IMR-90 (cell line): ENCODE results near the gene OR2F1. TPM values are rescaled to one million over a fixed set of nuclear protein-coding genes. Genes with fewer than 3 reads are reported as not detected.

Experiments used
- ATAC-seq: fragments of 200-7000 bp; cut with Tn5 transposase; 2 replicates; pipeline ENCODE4 v1.9.1; 2020; ENCODE audit warnings: low read depth, mild to moderate bottlenecking, moderate library complexity
- BruUV-seq: library from RNA; stranded (reverse); fragments of 400-500 nt; replicated peaks from 2 replicates; lab custom pipeline; 2021; lab: Mats Ljungman, UMichigan
- CTCF ChIA-PET: fragments of 300-600 bp; formaldehyde crosslinking; extraction: SDS; loops from one replicate; lab custom pipeline; 2021; ENCODE audit warnings: antibody characterized with exemption; lab: Yijun Ruan, JAX
- POLR2A ChIA-PET: fragments of 300-600 bp; sonication (Branson Sonifier 250); formaldehyde crosslinking; loops from one replicate; lab custom pipeline; 2022; ENCODE audit warnings: antibody characterized with exemption; ENCODE audit not compliant: unreplicated experiment; lab: Charles Lee
- DNase-seq: peaks from one replicate; pipeline ENCODE4 v3.0.0; 2013
- H2AFZ ChIP-seq: replicated peaks from 2 replicates; pipeline ENCODE3; 2013; ENCODE audit warnings: low read length, mild to moderate bottlenecking; ENCODE audit not compliant: poor library complexity
- H2AK5ac ChIP-seq: 2 replicates; pipeline ENCODE4 v1.6.1; 2013; ENCODE audit warnings: low read depth, low read length, inconsistent platforms
- H2AK9ac ChIP-seq: replicated peaks from 2 replicates; pipeline ENCODE3; 2013; ENCODE audit warnings: mild to moderate bottlenecking, low read depth, low read length, moderate library complexity; ENCODE audit not compliant: poor library complexity
- H2BK120ac ChIP-seq: 2 replicates; pipeline ENCODE4 v1.6.1; 2013; ENCODE audit warnings: low read depth, low read length, inconsistent platforms
- H2BK15ac ChIP-seq: 3 replicates; pipeline ENCODE4 v1.6.1; 2013; ENCODE audit warnings: low read depth, low read length, inconsistent platforms
- H2BK20ac ChIP-seq: 2 replicates; pipeline ENCODE4 v1.6.1; 2013; ENCODE audit warnings: low read depth, mild to moderate bottlenecking, inconsistent platforms, low read length, moderate library complexity
- H2BK5ac ChIP-seq: 2 replicates; pipeline ENCODE4 v1.6.1; 2013; ENCODE audit warnings: mild to moderate bottlenecking, low read depth, low read length, inconsistent platforms; ENCODE audit not compliant: poor library complexity, severe bottlenecking
- H3K14ac ChIP-seq: replicated peaks from 2 replicates; pipeline ENCODE4 v1.6.1; 2013; ENCODE audit warnings: low read depth, low read length, inconsistent platforms
- H3K18ac ChIP-seq: 2 replicates; pipeline ENCODE4 v1.6.1; 2013; ENCODE audit warnings: low read depth, low read length, control low read depth
- H3K23ac ChIP-seq: 2 replicates; pipeline ENCODE4 v1.6.1; 2013; ENCODE audit warnings: low read depth, low read length, inconsistent platforms
- H3K27ac ChIP-seq: 2 replicates; pipeline ENCODE4 v1.5.1; 2013; ENCODE audit warnings: mild to moderate bottlenecking, control low read depth, low read length; ENCODE audit not compliant: insufficient read depth
- H3K27me3 ChIP-seq: 2 replicates; pipeline ENCODE4 v1.6.1; 2013; ENCODE audit warnings: low read length; ENCODE audit not compliant: control insufficient read depth, insufficient read depth
- H3K36me3 ChIP-seq: 2 replicates; pipeline ENCODE4 v1.6.1; 2013; ENCODE audit warnings: low read length, mixed read lengths; ENCODE audit not compliant: control insufficient read depth, insufficient read depth
- H3K4ac ChIP-seq: 2 replicates; pipeline ENCODE4 v1.6.1; 2013; ENCODE audit warnings: low read depth, low read length, inconsistent platforms
- H3K4me1 ChIP-seq: 2 replicates; pipeline ENCODE4 v1.6.1; 2013; ENCODE audit warnings: low read length, mixed read lengths; ENCODE audit not compliant: control insufficient read depth, insufficient read depth
- H3K4me2 ChIP-seq: 2 replicates; pipeline ENCODE4 v1.6.1; 2013; ENCODE audit warnings: low read depth, mild to moderate bottlenecking, control low read depth, low read length, moderate library complexity
- H3K4me3 ChIP-seq: 2 replicates; pipeline ENCODE4 v1.5.1; 2013; ENCODE audit warnings: low read depth, mild to moderate bottlenecking, control low read depth, low read length, moderate library complexity; ENCODE audit not compliant: insufficient read depth
- H3K56ac ChIP-seq: 2 replicates; pipeline ENCODE4 v1.6.1; 2013; ENCODE audit warnings: low read length, inconsistent platforms; ENCODE audit not compliant: insufficient read depth; ENCODE audit errors: extremely low read depth
- H3K79me1 ChIP-seq, 2 experiments: 2 replicates each; pipeline ENCODE4 v1.6.1; 2013; ENCODE audit warnings: low read length in 2 of 2, inconsistent platforms in 1 of 2, low read depth in 1 of 2
- H3K9ac ChIP-seq: 2 replicates; pipeline ENCODE4 v1.6.1; 2013; ENCODE audit warnings: low read depth, low read length, control low read depth
- H3K9me1 ChIP-seq: 2 replicates; pipeline ENCODE4 v1.6.1; 2013; ENCODE audit warnings: low read length, inconsistent platforms; ENCODE audit not compliant: insufficient read depth
- H3K9me3 ChIP-seq: 2 replicates; pipeline ENCODE4 v1.6.1; 2013; ENCODE audit warnings: low read length; ENCODE audit not compliant: control insufficient read depth, insufficient read depth
- H4K20me1 ChIP-seq: 2 replicates; pipeline ENCODE4 v1.6.1; 2013; ENCODE audit warnings: low read length, inconsistent platforms; ENCODE audit not compliant: insufficient read depth
- H4K5ac ChIP-seq: 2 replicates; pipeline ENCODE4 v1.6.1; 2013; ENCODE audit warnings: mild to moderate bottlenecking, low read depth, low read length, control low read depth
- H4K8ac ChIP-seq, 2 experiments: 2 replicates each; pipeline ENCODE4 v1.6.1; 2013; ENCODE audit warnings: low read depth in 2 of 2, low read length in 2 of 2, control low read depth in 1 of 2, inconsistent platforms in 1 of 2
- H4K91ac ChIP-seq: 2 replicates; pipeline ENCODE4 v1.6.1; 2013; ENCODE audit warnings: low read depth, low read length, inconsistent platforms; ENCODE audit not compliant: insufficient read depth
- BHLHE40 ChIP-seq: fragments of 150-350 bp; IDR thresholded peaks from 2 replicates; pipeline ENCODE4 v1.6.1; 2016; ENCODE audit warnings: mild to moderate bottlenecking, low read depth, low read length
- CHD1 ChIP-seq: IDR thresholded peaks from 2 replicates; pipeline ENCODE4 v1.6.1; 2012; ENCODE audit warnings: low read depth, low read length, improper control_type of control experiment
- ELK1 ChIP-seq: fragments of 150-350 bp; IDR thresholded peaks from 2 replicates; pipeline ENCODE4 v1.6.1; 2016; ENCODE audit warnings: low read depth, mild to moderate bottlenecking, low read length, moderate library complexity, borderline replicate concordance
- MAFK ChIP-seq: IDR thresholded peaks from 2 replicates; pipeline ENCODE4 v1.6.1; 2012; ENCODE audit warnings: low read depth, low read length, improper control_type of control experiment
- MAZ ChIP-seq: IDR thresholded peaks from 2 replicates; pipeline ENCODE4 v1.6.1; 2012; ENCODE audit warnings: low read depth, mild to moderate bottlenecking, low read length, improper control_type of control experiment, moderate library complexity, borderline replicate concordance
- RAD21 ChIP-seq: IDR thresholded peaks from 2 replicates; pipeline ENCODE4 v1.6.1; 2012; ENCODE audit warnings: low read length, improper control_type of control experiment
- RFX5 ChIP-seq: IDR thresholded peaks from 2 replicates; pipeline ENCODE4 v1.8.0; 2012; ENCODE audit warnings: low read depth, mild to moderate bottlenecking, low read length, moderate library complexity
- SMC3 ChIP-seq: fragments of 150-350 bp; IDR thresholded peaks from 2 replicates; pipeline ENCODE4 v1.6.1; 2016; ENCODE audit warnings: low read depth, mild to moderate bottlenecking, antibody characterized with exemption, low read length, moderate library complexity
- USF2 ChIP-seq: fragments of 150-350 bp; IDR thresholded peaks from 2 replicates; pipeline ENCODE4 v1.6.1; 2017; ENCODE audit warnings: mild to moderate bottlenecking, antibody characterized with exemption, low read length, low read depth
- WGBS, 2 experiments: methylation state at CpG; one replicate each; pipeline versions ENCODE4 v1.1.5 to v1.1.7; 2013; ENCODE audit warnings: missing lambda C conversion rate in 2 of 2; ENCODE audit not compliant: insufficient read length in 1 of 2; ENCODE audit errors: extremely low coverage in 2 of 2; 5-methylcytosine and 5-hydroxymethylcytosine counted together
- dilution Hi-C: fragments of 300-500 bp; cut with HindIII; formaldehyde crosslinking; loops from one replicate; pipeline ENCODE4 v1.14.3; 2018; ENCODE audit warnings: low sequenced_read_pairs; ENCODE audit not compliant: unreplicated experiment
- in situ Hi-C: fragments of 300-500 bp; cut with MboI; formaldehyde crosslinking; loops from 3 replicates; pipeline ENCODE4 v1.14.3; 2019; ENCODE audit warnings: low sequenced_read_pairs, inconsistent platforms, mixed read lengths
- intact Hi-C: fragments of 100-400 bp; cut with micrococcal nuclease; formaldehyde crosslinking; loops from 2 replicates; pipeline ENCODE4 v1.10.0; 2022
- polyA plus RNA-seq, 3 experiments: library from polyadenylated mRNA; depleted of rRNA; stranded (reverse); fragments of >200 nt; gene quantifications; 2 replicates each; pipeline ENCODE4 v1.2.3, GENCODE V29; 2012; ENCODE audit warnings: low replicate concordance in 1 of 3
- total RNA-seq: library from RNA; depleted of rRNA; stranded (reverse); fragments of >200 nt; gene quantifications from 2 replicates; pipeline ENCODE4 v1.2.3, GENCODE V29; 2012

The OR2F1 gene
- total and polyA plus RNA-seq, 2 of the 4 experiments (the other 2 are of a cell fraction): not detected

- no peak overlapping the region for H4K8ac ChIP-seq
- BruUV-seq: no TSS peak
- no peak overlapping the region for H2AK9ac ChIP-seq
- H3K9ac ChIP-seq: no peak overlapping the region
- no peak overlapping the region for H3K4me3 ChIP-seq
- no peak overlapping the region for H2BK120ac ChIP-seq
- no peak overlapping the region for H2BK15ac ChIP-seq
- no peak overlapping the region for H3K23ac ChIP-seq
- H3K4me1 ChIP-seq: no peaks in the 10 kb centered on the region; the same call in 1 of the 2 replicates
- WGBS, 2 experiments: no CpG with 5 or more reads among the region's 2 CpGs
- no peak overlapping the region for H4K5ac ChIP-seq
- H3K18ac ChIP-seq: no peak overlapping the region
- H2AFZ ChIP-seq: no peak overlapping the region
- POLR2A ChIA-PET: no interaction called here
- dilution Hi-C loops (no loop called here), in situ Hi-C loops (no loop called here), intact Hi-C loops (no loop called here)
- ATAC-seq (no peak), DNase-seq (no peak)
- no peaks in the 10 kb centered on the region for H3K9me1 ChIP-seq
- no peaks in the 10 kb centered on the region for H3K36me3 ChIP-seq
- H2AK5ac ChIP-seq: no peak overlapping the region
- H3K56ac ChIP-seq: no peak overlapping the region
- H2BK20ac ChIP-seq: no peak overlapping the region
- CTCF ChIA-PET: no interaction called here
- no peak overlapping the region for H4K91ac ChIP-seq
- no peak for TF ChIP-seq MAZ
- TF ChIP-seq MAFK: no peak
- no peak for TF ChIP-seq RAD21
- TF ChIP-seq CHD1: no peak
- no peak for TF ChIP-seq BHLHE40
- no peak for TF ChIP-seq USF2
- no peak for TF ChIP-seq ELK1
- TF ChIP-seq RFX5: no peak
- TF ChIP-seq SMC3: no peak
- no peak overlapping the region for H3K4ac ChIP-seq
- no peak overlapping the region for H2BK5ac ChIP-seq
- H3K79me1 ChIP-seq: no peaks in the 10 kb centered on the region
- no peak overlapping the region for H3K4me2 ChIP-seq
- H3K27me3 ChIP-seq: no peaks in the 10 kb centered on the region
- H3K9me3 ChIP-seq: no peaks in the 10 kb centered on the region
- no peak overlapping the region for H3K14ac ChIP-seq
- no peak overlapping the region for H3K27ac ChIP-seq
- H4K20me1 ChIP-seq: no peaks in the 10 kb centered on the region
These were observed 7.5 kb upstream of the OR2F1 start for GRCh38 chr7:143947111-143947510.
